Measurements from ENCODE around the gene NPY4R2.
"Not testable (repeated sequence)": the region's sequence is repeated elsewhere in the genome, so short reads cannot be mapped to it uniquely, and the experiment has no call there.

The NPY4R2 gene

GRCh38 chr10:47918475-47918874, at the start of gene NPY4R2:
NPY4R2 (plus strand) TSS chr10:47918662; CDS start chr10:47921988, 3,326 bp downstream.
- not testable (repeated sequence) for DNase-seq (ENCODE audit: low read depth)

- DNase-seq (ENCODE audit: low read depth): not testable (repeated sequence)
Measured at GRCh38 chr10:47870887-47871286, 47.6 kb upstream of the NPY4R2 start.

GRCh38 chr10:47871485-47872180, 46.8 kb upstream of the NPY4R2 start:
- not testable (repeated sequence) for DNase-seq (ENCODE audit: low read depth)

DNA sequence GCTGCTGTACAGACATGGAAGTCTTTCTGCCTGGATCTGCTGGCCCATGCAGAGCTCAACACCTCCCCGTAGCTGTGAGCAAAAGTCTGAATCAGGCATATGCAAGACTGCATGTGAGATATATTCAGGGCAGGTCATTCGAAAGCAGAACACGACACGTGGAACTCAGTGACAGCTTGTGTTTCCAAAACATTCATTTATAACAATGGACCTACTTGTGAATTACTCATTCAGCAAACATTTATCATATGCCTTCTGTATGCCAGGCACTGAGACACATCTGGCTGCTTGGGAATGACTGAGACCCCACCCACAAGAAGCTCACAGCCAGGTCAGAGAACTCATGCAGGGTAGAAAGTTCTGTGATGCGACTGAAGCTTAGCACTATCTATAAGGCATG, 46.2 kb upstream of the NPY4R2 start:
- not testable (repeated sequence) for DNase-seq (ENCODE audit: low read depth)

GRCh38 chr10:47884239-47884638, 34.2 kb upstream of the NPY4R2 start:
- DNase-seq (ENCODE audit: low read depth): not testable (repeated sequence)

DNA sequence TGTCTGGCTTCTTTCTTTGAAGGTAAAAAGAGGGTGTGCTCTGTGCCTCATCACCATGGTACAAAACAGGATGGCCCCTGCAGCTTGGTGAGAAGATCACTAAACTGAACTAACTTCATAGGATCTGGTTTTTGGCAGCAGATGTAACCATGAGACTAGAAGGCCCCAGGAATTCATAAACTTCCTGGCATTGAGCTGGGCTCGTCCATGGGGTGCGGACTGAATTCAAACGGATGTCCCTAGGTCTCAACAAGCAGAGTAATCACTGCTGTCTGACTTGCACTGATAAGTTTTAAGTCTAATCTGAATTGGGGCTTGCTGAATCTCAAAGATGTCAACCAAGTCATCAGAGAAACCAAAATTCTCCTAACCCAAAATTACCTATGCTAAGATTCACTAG, 33.5 kb upstream of the NPY4R2 start:
- not testable (repeated sequence) for DNase-seq (ENCODE audit: low read depth)

DNA sequence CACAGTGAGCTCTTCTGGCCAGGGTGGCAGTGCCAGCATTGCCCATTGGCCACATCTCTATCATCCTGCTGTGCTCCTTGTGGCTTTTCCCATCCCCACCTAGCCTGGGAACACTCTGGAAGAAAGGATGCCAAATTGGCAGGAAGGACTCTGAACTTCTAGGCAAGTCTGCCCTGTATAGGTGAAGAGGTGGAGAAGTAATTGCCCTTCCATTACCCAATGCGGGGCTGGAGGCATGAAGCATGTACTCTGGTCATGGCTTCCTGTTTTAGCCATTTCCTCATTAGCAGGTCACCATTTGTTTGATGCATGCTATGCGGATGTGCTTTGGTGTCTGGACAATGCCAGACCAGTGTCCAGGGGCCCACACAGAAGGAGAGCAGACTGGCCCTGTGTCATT, 32.1 kb upstream of the NPY4R2 start:
- DNase-seq (ENCODE audit: low read depth): not testable (repeated sequence)

GRCh38 chr10:47886827-47887226, 31.6 kb upstream of the NPY4R2 start:
- not testable (repeated sequence) for DNase-seq (ENCODE audit: low read depth)

GRCh38 chr10:47890737-47891136, 27.7 kb upstream of the NPY4R2 start:
- not testable (repeated sequence) for DNase-seq (ENCODE audit: low read depth)

DNA sequence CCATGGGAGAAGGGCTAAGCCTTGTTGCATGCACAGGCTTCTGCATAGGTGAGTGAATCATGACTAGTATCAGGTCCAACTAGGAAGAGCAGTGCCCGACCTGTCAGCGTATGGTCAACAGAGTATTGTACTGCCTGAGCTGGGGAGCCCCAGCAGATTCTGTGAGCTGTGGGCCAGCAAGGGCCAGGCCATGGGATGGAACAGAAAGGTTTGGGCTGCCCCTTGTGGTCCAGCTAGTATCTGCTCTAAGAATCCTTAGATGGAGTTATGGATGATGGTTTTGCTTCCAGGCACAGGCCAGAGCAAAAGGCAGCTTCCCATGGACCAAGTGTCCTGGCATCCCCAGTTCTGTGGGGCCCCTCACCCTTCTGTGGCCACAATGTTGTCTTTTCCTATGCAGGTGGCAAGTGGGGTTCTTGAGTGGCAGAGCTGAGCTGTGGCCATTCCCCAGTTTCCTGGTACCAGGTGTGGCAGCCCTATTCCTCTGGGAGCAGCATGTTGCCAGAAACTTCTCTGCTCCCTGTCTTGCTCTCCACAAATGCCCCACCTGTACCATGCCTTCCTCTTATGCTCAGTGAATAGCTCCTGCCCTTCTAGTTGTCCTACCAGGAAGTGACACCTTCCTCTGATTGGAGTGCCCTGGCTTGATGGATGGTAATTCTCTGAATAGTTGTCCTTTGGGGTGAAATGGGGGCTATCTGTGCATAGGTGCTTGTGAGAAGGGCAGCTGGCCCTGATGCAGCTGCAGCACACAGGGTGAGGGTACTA, 25.8 kb upstream of the NPY4R2 start:
- DNase-seq (ENCODE audit: low read depth): not testable (repeated sequence)

DNA sequence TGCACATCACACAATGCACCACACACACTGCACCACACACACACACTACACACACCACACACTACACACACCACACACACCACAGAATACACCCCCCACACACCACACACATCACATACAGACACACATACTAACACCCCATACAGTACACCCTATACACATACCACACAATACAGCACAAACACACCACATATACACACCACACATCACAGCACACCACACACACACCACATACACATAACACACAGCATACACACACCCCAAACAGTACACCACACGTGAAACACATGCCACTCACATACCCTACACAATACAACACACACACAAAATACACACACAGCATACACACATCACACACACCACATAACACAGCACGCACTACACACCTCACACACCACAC, 23.9 kb upstream of the NPY4R2 start:
- DNase-seq (ENCODE audit: low read depth): not testable (repeated sequence)

DNA sequence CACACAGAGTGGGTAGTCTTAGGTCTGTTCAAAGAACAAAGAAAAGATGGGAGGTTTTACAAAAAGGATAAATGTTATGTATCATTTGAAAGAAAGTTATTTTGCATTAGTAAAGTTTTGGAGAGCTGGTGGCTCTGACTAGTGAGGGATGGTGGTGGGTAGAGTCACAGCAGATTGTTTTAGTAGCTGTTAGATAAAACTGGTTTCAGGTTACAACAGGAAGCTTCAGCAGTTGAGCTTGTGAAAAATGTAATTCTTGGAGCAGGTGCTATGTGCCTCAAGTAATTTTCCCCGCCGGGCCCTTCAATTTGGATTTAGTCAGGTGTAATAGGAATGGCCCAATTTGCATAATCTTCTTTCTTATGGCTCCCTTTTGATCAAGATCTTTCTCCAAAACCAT, 20.6 kb upstream of the NPY4R2 start:
- not testable (repeated sequence) for DNase-seq (ENCODE audit: low read depth)

- not testable (repeated sequence) for DNase-seq (ENCODE audit: low read depth)
Measured at GRCh38 chr10:47909333-47909732, 9.1 kb upstream of the NPY4R2 start.

DNA sequence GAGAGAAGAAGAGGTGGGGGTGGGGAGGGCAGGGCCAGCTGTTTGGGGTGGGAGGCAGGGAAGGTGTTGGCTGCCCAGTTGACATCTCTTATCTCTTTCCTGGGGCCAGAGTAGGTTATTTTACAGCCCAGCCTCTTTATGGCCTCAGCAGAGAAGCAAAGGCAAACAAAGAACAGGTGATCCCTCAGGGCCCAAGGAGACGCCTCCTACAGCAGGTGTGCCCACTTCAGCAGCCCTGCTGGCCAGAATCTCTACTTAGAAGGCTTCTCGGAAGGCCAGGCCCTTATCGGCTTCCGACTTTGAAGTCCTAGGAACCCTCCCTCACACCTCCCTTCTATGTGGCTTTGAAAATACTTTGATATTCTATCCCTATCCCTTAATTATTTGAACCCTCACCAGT, 8.0 kb upstream of the NPY4R2 start:
- DNase-seq (ENCODE audit: low read depth): not testable (repeated sequence)

DNA sequence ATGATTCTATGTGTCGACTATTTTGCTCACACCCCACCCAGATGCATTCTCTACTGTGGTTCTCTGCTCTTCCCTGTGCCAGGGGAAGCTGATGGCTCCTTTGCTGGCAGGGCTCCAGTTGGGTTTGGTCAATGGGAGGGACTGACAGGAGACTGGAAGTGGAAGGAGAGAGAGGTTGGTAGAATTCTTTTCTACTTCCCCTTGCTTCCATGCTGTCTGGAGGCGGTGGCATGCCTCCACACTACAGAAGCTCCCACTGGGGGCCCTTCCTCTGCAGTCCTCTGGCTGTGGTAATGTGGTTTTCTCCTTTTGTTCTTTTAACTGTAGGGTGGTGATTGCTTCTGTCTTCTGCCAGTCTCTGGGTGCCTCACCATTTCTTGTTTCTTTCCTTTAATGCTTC, 4.4 kb upstream of the NPY4R2 start:
- not testable (repeated sequence) for DNase-seq (ENCODE audit: low read depth)

- DNase-seq (ENCODE audit: low read depth): not testable (repeated sequence)
Measured at GRCh38 chr10:47915849-47916548, 2.5 kb upstream of the NPY4R2 start.

- peak; percentile 71 for DNase-seq (ENCODE audit: low read depth)
Measured at GRCh38 chr10:47920610-47921009, 2.1 kb downstream of the NPY4R2 start.

DNA sequence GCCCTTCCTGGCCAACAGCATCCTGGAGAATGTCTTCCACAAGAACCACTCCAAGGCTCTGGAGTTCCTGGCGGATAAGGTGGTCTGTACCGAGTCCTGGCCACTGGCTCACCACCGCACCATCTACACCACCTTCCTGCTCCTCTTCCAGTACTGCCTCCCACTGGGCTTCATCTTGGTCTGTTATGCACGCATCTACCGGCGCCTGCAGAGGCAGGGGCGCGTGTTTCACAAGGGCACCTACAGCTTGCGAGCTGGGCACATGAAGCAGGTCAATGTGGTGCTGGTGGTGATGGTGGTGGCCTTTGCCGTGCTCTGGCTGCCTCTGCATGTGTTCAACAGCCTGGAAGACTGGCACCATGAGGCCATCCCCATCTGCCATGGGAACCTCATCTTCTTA, 4.0 kb downstream of the NPY4R2 start:
- not testable (repeated sequence) for DNase-seq (ENCODE audit: low read depth)

GRCh38 chr10:47924628-47925027, 6.2 kb downstream of the NPY4R2 start:
- not testable (repeated sequence) for DNase-seq (ENCODE audit: low read depth)

DNA sequence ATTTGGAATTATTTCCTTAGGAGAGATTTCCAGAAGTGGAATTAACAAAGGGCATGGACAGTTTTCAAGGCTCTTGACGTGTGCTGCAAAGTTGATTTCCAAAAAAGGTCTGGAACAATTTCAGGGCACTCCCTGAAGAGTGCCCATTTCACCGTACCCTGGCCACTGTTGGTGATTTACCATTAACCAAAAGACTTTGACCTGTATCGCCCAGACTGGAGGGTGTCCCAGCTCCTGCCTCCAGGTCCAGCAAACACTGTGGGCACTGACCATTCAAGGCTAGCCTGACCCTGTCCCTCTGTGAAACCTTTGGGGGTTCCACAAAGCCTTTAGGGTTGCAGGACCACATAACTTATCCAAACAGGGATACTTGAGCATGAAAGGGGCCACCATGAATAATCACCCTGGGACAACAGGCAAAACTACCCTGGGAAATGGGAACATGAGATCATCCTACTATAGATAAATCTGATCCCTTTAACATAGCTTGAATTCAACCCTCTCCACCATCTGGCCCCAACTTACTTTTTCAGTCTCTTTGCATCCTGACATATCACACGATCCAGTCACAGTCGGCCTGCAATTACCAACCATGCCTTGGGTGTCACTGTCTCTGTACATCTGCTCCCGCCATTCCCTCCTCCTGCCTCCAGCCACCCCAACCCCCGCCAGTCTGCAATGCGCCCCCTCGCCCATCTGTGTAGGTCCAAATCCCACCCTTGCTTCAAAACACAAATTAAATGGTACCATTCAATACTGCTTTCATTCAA, 8.9 kb downstream of the NPY4R2 start:
- not testable (repeated sequence) for DNase-seq (ENCODE audit: low read depth)

- not testable (repeated sequence) for DNase-seq (ENCODE audit: low read depth)
Measured at GRCh38 chr10:47928225-47928624, 9.8 kb downstream of the NPY4R2 start.

DNA sequence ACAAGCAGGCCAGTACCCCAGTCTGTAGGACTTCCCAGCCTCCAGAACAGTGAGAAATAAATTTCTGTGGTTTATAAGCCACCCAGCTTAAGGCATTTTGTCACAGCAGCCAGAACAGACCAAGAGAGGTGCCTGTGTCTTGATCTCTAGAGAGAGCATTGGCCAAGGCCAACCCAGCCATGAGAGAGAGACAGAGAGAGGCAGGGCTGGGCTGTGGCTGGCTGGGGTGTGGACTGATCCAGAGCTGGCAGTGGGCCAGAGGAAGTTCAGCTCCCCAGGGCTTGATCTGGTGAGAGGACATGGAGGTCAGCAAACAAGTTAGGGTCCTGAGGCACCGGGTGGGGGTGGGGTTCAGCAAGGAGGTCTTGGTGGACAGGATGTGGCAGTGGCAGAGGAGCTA, 14.4 kb downstream of the NPY4R2 start:
- not testable (repeated sequence) for DNase-seq (ENCODE audit: low read depth)

Data from EH (cell line).